Endothelial cell of umbilical vein (primary cell): ENCODE data around the gene ABTB2. TPM values are rescaled to one million over a fixed set of nuclear protein-coding genes. Genes with fewer than 3 reads are reported as not detected.

Source experiments
- BruUV-seq: library from RNA; stranded (reverse); fragments of 400-500 nt; replicated peaks from 2 replicates; lab custom pipeline; 2021; lab: Mats Ljungman, UMichigan
- CTCF ChIA-PET: fragments of 300-600, 350-600 bp; sonication (Branson Sonifier 250); formaldehyde crosslinking; loops from one replicate; lab custom pipeline; 2021; ENCODE audit warnings: antibody characterized with exemption, inconsistent platforms; lab: Charles Lee
- POLR2A ChIA-PET: fragments of 300-600, 350-600 bp; sonication (Branson Sonifier 250); formaldehyde crosslinking; loops from one replicate; lab custom pipeline; 2021; ENCODE audit warnings: antibody characterized with exemption, inconsistent platforms; lab: Charles Lee
- DNase-seq: peaks from one replicate; pipeline ENCODE4 v3.0.0-alpha.2; 2011; ENCODE audit warnings: low read depth, low spot score
- FAIRE-seq: peaks from 2 replicates; lab custom pipeline; 2011; peaks lifted over from hg19 to GRCh38; lab: Jason Lieb, UNC
- H2AFZ ChIP-seq: 2 replicates; pipeline ENCODE4 v1.6.0; 2012; ENCODE audit warnings: low read depth, low read length, control low read depth, inconsistent platforms
- H3K27ac ChIP-seq: 2 replicates; pipeline ENCODE4 v1.5.1; 2011; ENCODE audit warnings: low read depth, mild to moderate bottlenecking, control low read depth, low read length, moderate library complexity; ENCODE audit not compliant: insufficient read depth
- H3K27me3 ChIP-seq, 2 experiments: 2 replicates each; pipeline versions ENCODE4 v1.6.0 to v1.6.1; 2011; ENCODE audit warnings: low read length in 2 of 2, mixed read lengths in 1 of 2; ENCODE audit not compliant: control insufficient read depth in 2 of 2, insufficient read depth in 2 of 2
- H3K36me3 ChIP-seq, 2 experiments: 2 replicates in 1 of 2; 3 replicates in 1 of 2; pipeline ENCODE4 v1.5.1; 2011; ENCODE audit warnings: low read length in 2 of 2, mild to moderate bottlenecking in 1 of 2, moderate library complexity in 1 of 2; ENCODE audit not compliant: control insufficient read depth in 2 of 2, insufficient read depth in 2 of 2; ENCODE audit errors: extremely low read depth in 1 of 2
- H3K4me1 ChIP-seq: 3 replicates; pipeline ENCODE4 v1.5.1; 2011; ENCODE audit warnings: mild to moderate bottlenecking, low read length; ENCODE audit not compliant: control insufficient read depth, insufficient read depth; ENCODE audit errors: extremely low read depth
- H3K4me2 ChIP-seq: 2 replicates; pipeline ENCODE4 v1.6.1; 2011; ENCODE audit warnings: low read length, control low read depth, mixed read lengths; ENCODE audit not compliant: insufficient read depth
- H3K4me3 ChIP-seq, 3 experiments: fragments of 200-600 bp in 1 of 3; sonication (generic), shearing (Covaris generic) in 1 of 3; replicated peaks in 1 of 3; 2 replicates each; pipeline ENCODE4 v1.5.1; 2011 to 2016; ENCODE audit warnings: control low read depth in 3 of 3, low read length in 3 of 3, mild to moderate bottlenecking in 2 of 3, inconsistent platforms in 1 of 3, low read depth in 1 of 3, moderate library complexity in 1 of 3; ENCODE audit not compliant: insufficient read depth in 1 of 3
- H3K79me2 ChIP-seq: 2 replicates; pipeline ENCODE4 v1.6.0; 2012; ENCODE audit warnings: low read length, inconsistent platforms; ENCODE audit not compliant: control insufficient read depth, insufficient read depth
- H3K9ac ChIP-seq: replicated peaks from 2 replicates; pipeline ENCODE3; 2011; ENCODE audit warnings: low read length, control low read depth; ENCODE audit not compliant: insufficient read depth; ENCODE audit errors: extremely low read depth
- H3K9me1 ChIP-seq: replicated peaks from 3 replicates; pipeline ENCODE4 v1.6.0; 2011; ENCODE audit warnings: mild to moderate bottlenecking, low read length; ENCODE audit not compliant: control insufficient read depth, insufficient read depth; ENCODE audit errors: extremely low read depth
- H3K9me3 ChIP-seq: replicated peaks from 2 replicates; pipeline ENCODE4 v1.5.1; 2012; ENCODE audit warnings: low read length, inconsistent platforms; ENCODE audit not compliant: control insufficient read depth, insufficient read depth
- H4K20me1 ChIP-seq: replicated peaks from 2 replicates; pipeline ENCODE3; 2011; ENCODE audit warnings: mild to moderate bottlenecking, low read length; ENCODE audit not compliant: control insufficient read depth, insufficient read depth; ENCODE audit errors: extremely low read depth
- EZH2 ChIP-seq: IDR thresholded peaks from 2 replicates; pipeline ENCODE4 v1.6.1; 2012; ENCODE audit warnings: borderline replicate concordance, low read depth, mild to moderate bottlenecking, moderate library complexity, low read length, inconsistent platforms; ENCODE audit not compliant: severe bottlenecking
- FOS ChIP-seq: IDR thresholded peaks from 2 replicates; pipeline ENCODE4 v1.6.1; 2011; ENCODE audit warnings: mild to moderate bottlenecking, low read length, moderate library complexity, borderline replicate concordance; ENCODE audit not compliant: insufficient read depth
- GATA2 ChIP-seq: IDR thresholded peaks from 2 replicates; pipeline ENCODE4 v1.7.0; 2011; ENCODE audit warnings: low read depth, mild to moderate bottlenecking, moderate library complexity, mixed read lengths, low read length; ENCODE audit not compliant: insufficient read length, insufficient read depth
- JUN ChIP-seq: IDR thresholded peaks from 2 replicates; pipeline ENCODE4 v1.6.1; 2011; ENCODE audit warnings: borderline replicate concordance, low read depth; ENCODE audit not compliant: insufficient read length, insufficient read depth
- MYC ChIP-seq: IDR thresholded peaks from one replicate; pipeline ENCODE4 v1.6.1; 2011; ENCODE audit warnings: mild to moderate bottlenecking, low read depth, low read length
- POLR2A ChIP-seq: IDR thresholded peaks from 2 replicates; pipeline ENCODE4 v1.6.1; 2012; ENCODE audit warnings: low read depth, mild to moderate bottlenecking, control low read depth, low read length
- POLR2AphosphoS5 ChIP-seq: IDR thresholded peaks from 2 replicates; pipeline ENCODE4 v1.6.1; 2012; ENCODE audit warnings: low read depth, mild to moderate bottlenecking, control low read depth, low read length, moderate library complexity; ENCODE audit not compliant: insufficient read depth
- dilution Hi-C: fragments of 300-500 bp; cut with MboI; formaldehyde crosslinking; loops from one replicate; pipeline ENCODE4 v1.15.0; 2019; ENCODE audit warnings: low sequenced_read_pairs; ENCODE audit not compliant: extremely low pct_ligation_motif_present
- intact Hi-C: fragments of 100-400 bp; cut with micrococcal nuclease; formaldehyde crosslinking; loops from one replicate; pipeline ENCODE4 v1.10.0; 2022
- polyA plus RNA-seq, 4 experiments: library from polyadenylated mRNA; depleted of rRNA in 3 of 4; stranded (reverse) in 3 of 4; unstranded in 1 of 4; fragments of >200 nt; gene quantifications; 2 replicates each; pipeline versions ENCODE4 v1.2.1 to v1.2.3, GENCODE V29; 2011 to 2012; ENCODE audit warnings: missing spikeins in 1 of 4
- total RNA-seq: library from RNA; stranded (reverse); gene quantifications from 2 replicates; pipeline ENCODE4 v1.2.3, GENCODE V29; 2021
- TF ChIP-seq, protein P1 (sequence below), 2 donors: IDR thresholded peaks; 1 replicate in 1 of 2; 2 replicates in 1 of 2; pipeline ENCODE4 v1.5.1; 2011; ENCODE audit warnings: low read length in 2 of 2, mild to moderate bottlenecking in 2 of 2, moderate library complexity in 2 of 2, control low read depth in 1 of 2, inconsistent platforms in 1 of 2, low read depth in 1 of 2; ENCODE audit not compliant: insufficient read depth in 1 of 2; ENCODE audit errors: extremely low read depth in 1 of 2
- TF ChIP-seq, protein P2 (sequence below): IDR thresholded peaks from 2 replicates; pipeline ENCODE4 v1.6.1; 2011; ENCODE audit not compliant: insufficient read depth, insufficient read length

Gene ABTB2
- total and polyA plus RNA-seq, 2 donors (not counting 3 experiments of a cell fraction or from before 2014, with no cell fraction given): 0.11 to 0.14 TPM

DNA sequence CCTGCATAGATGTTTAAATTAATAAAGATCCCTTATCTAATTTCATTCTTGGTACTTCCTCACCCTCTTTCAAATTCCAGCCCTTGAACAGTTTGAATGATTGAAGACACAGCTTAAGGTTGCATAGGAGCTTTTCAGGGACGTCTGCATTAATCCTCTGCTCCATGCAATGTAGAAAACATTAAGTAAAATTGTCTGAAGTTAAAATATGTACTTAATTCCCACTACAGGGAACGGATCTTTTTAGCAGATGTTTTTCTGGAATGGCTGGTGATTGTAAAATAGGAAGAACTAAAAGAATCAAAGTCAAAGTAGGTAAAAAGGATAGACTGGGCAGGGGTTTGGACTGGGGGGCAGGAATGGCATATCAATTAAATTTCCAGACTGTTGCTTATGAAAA lies 58.9 kb downstream of the ABTB2 start:
- Histone ChIP-seq H3K79me2 (no peaks in the 10 kb centered on the region), H3K9me3 (no peaks in the 10 kb centered on the region), H3K4me2 (no peak overlapping the region), H4K20me1 (no peaks in the 10 kb centered on the region), H3K4me1 (no peaks in the 10 kb centered on the region), H3K27ac (no peak overlapping the region), H3K9ac (no peak overlapping the region), H3K27me3 (peaks cover 0 to 4% of the 10 kb centered on the region in 2 experiments), H2AFZ (no peak overlapping the region), H3K36me3 (no peaks in the 10 kb centered on the region), H3K9me1 (no peaks in the 10 kb centered on the region), H3K4me3 (no peak overlapping the region)
- dilution Hi-C loops (no loop called here), intact Hi-C loops (no loop called here)
- ChIA-PET POLR2A (no interaction called here), CTCF (interaction anchor here (1.2 kb wide), 1 partner anchor 11 kb away, joined by 3 read pairs; no protein-coding TSS in a partner anchor)
- no peak for FAIRE-seq
- TF ChIP-seq, protein P1, sequence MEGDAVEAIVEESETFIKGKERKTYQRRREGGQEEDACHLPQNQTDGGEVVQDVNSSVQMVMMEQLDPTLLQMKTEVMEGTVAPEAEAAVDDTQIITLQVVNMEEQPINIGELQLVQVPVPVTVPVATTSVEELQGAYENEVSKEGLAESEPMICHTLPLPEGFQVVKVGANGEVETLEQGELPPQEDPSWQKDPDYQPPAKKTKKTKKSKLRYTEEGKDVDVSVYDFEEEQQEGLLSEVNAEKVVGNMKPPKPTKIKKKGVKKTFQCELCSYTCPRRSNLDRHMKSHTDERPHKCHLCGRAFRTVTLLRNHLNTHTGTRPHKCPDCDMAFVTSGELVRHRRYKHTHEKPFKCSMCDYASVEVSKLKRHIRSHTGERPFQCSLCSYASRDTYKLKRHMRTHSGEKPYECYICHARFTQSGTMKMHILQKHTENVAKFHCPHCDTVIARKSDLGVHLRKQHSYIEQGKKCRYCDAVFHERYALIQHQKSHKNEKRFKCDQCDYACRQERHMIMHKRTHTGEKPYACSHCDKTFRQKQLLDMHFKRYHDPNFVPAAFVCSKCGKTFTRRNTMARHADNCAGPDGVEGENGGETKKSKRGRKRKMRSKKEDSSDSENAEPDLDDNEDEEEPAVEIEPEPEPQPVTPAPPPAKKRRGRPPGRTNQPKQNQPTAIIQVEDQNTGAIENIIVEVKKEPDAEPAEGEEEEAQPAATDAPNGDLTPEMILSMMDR (IDR thresholded peaks at IDR 0.05; ENCODE audit: extremely low read depth in 1 of 2, insufficient read depth in 1 of 2, low read depth in 1 of 2, low read length in 2 of 2): no peak
- TF ChIP-seq, protein P2, sequence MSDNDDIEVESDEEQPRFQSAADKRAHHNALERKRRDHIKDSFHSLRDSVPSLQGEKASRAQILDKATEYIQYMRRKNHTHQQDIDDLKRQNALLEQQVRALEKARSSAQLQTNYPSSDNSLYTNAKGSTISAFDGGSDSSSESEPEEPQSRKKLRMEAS: no peak
- no peak for TF ChIP-seq POLR2AphosphoS5
- TF ChIP-seq JUN: no peak
- no peak for TF ChIP-seq POLR2A
- TF ChIP-seq GATA2: no peak
- no peak for TF ChIP-seq MYC
- TF ChIP-seq EZH2: no peak
- TF ChIP-seq FOS: no peak
- no peak for DNase-seq
- BruUV-seq: no TSS peak
